ENCODE measurements around the gene OR10J5. TPM values are rescaled to one million over a fixed set of nuclear protein-coding genes. Genes with fewer than 3 reads are reported as not detected.
"Not testable (repeated sequence)": the region's sequence is repeated elsewhere in the genome, so short reads cannot be mapped to it uniquely, and the experiment has no call there.

Gene OR10J5
- total and polyA plus RNA-seq, 4 donors, result 0.46 to 5.7 TPM; not detected in 2

DNA sequence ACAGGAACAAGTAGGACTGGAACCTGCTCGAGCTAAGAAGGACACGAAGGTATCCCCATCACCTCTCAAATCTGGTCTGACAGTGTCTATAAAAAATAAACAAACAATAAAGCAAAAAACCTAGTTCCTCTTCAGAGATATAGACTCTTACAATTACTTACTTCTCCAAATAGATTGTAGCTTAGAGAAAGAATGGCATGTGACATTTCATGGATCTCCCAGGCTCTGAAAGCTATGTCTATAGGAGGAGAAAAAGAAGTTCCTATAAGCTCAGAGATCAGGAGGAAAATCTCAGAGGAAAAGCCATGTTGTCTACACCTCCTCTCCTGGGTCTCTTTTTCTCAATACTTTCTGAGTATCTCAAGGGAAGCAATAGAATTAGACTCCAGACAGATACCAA, 12.3 kb upstream of the OR10J5 start:
- no peak for TF ChIP-seq HNF4A (conservative IDR thresholded peaks at IDR 0.05)
- TF ChIP-seq RXRA (IDR thresholded peaks at IDR 0.05), result no peak
- TF ChIP-seq NR2F2 (IDR thresholded peaks at IDR 0.05), result no peak
- DNase-seq (ENCODE audit: low spot score), result no peak
- no peaks in the 10 kb centered on the region for H3K27me3 ChIP-seq (ENCODE audit: control insufficient read depth in 4 of 4, insufficient read depth in 4 of 4, low read length in 3 of 4)

DNA sequence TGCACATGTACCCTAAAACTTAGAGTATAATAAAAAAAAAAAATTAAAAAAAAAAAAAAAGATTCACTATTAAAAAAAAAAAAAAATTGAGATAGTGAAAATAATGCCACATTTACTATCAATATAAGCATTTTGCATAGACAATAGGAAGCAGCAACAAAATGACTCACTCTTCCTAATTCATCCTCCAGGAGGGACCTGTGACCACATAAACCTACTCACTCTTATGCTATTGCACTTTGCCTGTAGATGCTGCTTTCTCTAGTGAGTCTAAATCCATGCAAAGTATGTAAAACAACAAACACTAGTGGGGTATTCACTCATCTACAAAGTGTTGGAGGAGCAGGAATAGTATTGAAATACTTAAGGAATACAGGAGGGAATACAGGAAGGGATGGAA, 2.9 kb downstream of the OR10J5 start:
- Histone ChIP-seq H3K9ac (ENCODE audit: low read depth in 1 of 2, low read length in 2 of 2) (no peak overlapping the region), H3K27ac (ENCODE audit: low read depth in 1 of 2, low read length in 2 of 2) (no peak overlapping the region), H3K4me1 (ENCODE audit: control insufficient read depth in 4 of 4, insufficient read depth in 4 of 4, low read length in 3 of 4) (no peaks in the 10 kb centered on the region), H3K4me3 (ENCODE audit: low read depth in 1 of 3, low read length in 3 of 3) (no peak overlapping the region), H3K27me3 (ENCODE audit: control insufficient read depth in 4 of 4, insufficient read depth in 4 of 4, low read length in 3 of 4) (no peaks in the 10 kb centered on the region), H3K36me3 (ENCODE audit: control insufficient read depth in 4 of 4, insufficient read depth in 3 of 4, low read depth in 1 of 4, low read length in 3 of 4) (peaks cover 0 to 2% (median 0%) of the 10 kb centered on the region in 4 donors), H3K9me3 (ENCODE audit: control insufficient read depth in 4 of 4, low read length in 3 of 4) (peaks cover 0 to 3% (median 0%) of the 10 kb centered on the region in 4 donors)
- no peak for TF ChIP-seq REST (IDR thresholded peaks at IDR 0.05)
- no peak for TF ChIP-seq HNF4G (IDR thresholded peaks at IDR 0.05)
- TF ChIP-seq, protein P1, sequence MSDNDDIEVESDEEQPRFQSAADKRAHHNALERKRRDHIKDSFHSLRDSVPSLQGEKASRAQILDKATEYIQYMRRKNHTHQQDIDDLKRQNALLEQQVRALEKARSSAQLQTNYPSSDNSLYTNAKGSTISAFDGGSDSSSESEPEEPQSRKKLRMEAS (IDR thresholded peaks at IDR 0.05), result no peak
- no peak for TF ChIP-seq FOXA2 (IDR thresholded peaks at IDR 0.05)
- TF ChIP-seq RAD21 (IDR thresholded peaks at IDR 0.05), result no peak
- no peak for TF ChIP-seq FOXA1 (IDR thresholded peaks at IDR 0.05)
- TF ChIP-seq HNF4A (conservative IDR thresholded peaks at IDR 0.05), result no peak
- TF ChIP-seq, protein P2, sequence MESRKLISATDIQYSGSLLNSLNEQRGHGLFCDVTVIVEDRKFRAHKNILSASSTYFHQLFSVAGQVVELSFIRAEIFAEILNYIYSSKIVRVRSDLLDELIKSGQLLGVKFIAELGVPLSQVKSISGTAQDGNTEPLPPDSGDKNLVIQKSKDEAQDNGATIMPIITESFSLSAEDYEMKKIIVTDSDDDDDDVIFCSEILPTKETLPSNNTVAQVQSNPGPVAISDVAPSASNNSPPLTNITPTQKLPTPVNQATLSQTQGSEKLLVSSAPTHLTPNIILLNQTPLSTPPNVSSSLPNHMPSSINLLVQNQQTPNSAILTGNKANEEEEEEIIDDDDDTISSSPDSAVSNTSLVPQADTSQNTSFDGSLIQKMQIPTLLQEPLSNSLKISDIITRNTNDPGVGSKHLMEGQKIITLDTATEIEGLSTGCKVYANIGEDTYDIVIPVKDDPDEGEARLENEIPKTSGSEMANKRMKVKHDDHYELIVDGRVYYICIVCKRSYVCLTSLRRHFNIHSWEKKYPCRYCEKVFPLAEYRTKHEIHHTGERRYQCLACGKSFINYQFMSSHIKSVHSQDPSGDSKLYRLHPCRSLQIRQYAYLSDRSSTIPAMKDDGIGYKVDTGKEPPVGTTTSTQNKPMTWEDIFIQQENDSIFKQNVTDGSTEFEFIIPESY (IDR thresholded peaks at IDR 0.05), result no peak
- no peak for TF ChIP-seq SP1 (IDR thresholded peaks at IDR 0.05)
- no peak for DNase-seq (ENCODE audit: low spot score)

More for the DNA sequence above, 12.3 kb upstream of the OR10J5 start:
- Histone ChIP-seq H3K9me3 (ENCODE audit: control insufficient read depth in 4 of 4, low read length in 3 of 4) (no peaks in the 10 kb centered on the region), H3K9ac (ENCODE audit: low read depth in 1 of 2, low read length in 2 of 2) (no peak overlapping the region), H3K4me3 (ENCODE audit: low read depth in 1 of 3, low read length in 3 of 3) (no peak overlapping the region), H3K36me3 (ENCODE audit: control insufficient read depth in 4 of 4, insufficient read depth in 3 of 4, low read depth in 1 of 4, low read length in 3 of 4) (no peaks in the 10 kb centered on the region), H3K4me1 (ENCODE audit: control insufficient read depth in 4 of 4, insufficient read depth in 4 of 4, low read length in 3 of 4) (no peaks in the 10 kb centered on the region), H3K27ac (ENCODE audit: low read depth in 1 of 2, low read length in 2 of 2) (no peak overlapping the region)
- 83% methylated on average over 2 of the region's 2 CpGs for WGBS

DNA sequence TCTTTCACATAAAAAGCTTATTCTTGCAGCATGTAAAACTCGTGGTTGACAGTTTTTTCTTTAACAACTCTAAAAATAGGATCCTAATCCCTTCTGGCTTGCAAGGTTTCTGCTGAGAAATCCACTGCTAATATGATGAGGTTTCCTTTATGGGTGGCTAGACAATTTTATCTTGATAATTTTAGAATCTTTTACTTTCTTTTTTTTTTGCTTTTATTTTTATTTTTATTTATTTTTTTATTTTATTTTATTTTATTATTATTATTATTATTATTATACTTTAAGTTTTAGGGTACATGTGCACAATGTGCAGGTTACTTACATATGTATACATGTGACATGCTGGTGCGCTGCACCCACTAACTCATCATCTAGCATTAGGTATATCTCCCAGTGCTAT, 11.0 kb downstream of the OR10J5 start:
- not testable (repeated sequence) for H3K36me3 ChIP-seq (ENCODE audit: control insufficient read depth in 4 of 4, insufficient read depth in 3 of 4, low read depth in 1 of 4, low read length in 3 of 4); H3K27me3 ChIP-seq (ENCODE audit: control insufficient read depth in 4 of 4, insufficient read depth in 4 of 4, low read length in 3 of 4); DNase-seq (ENCODE audit: low spot score); H3K9me3 ChIP-seq (ENCODE audit: control insufficient read depth in 4 of 4, low read length in 3 of 4); H3K4me1 ChIP-seq (ENCODE audit: control insufficient read depth in 4 of 4, insufficient read depth in 4 of 4, low read length in 3 of 4); H3K4me3 ChIP-seq (ENCODE audit: low read depth in 1 of 3, low read length in 3 of 3); H3K9ac ChIP-seq (ENCODE audit: low read depth in 1 of 2, low read length in 2 of 2); H3K27ac ChIP-seq (ENCODE audit: low read depth in 1 of 2, low read length in 2 of 2)
- 73% methylated on average over 2 of the region's 2 CpGs for WGBS
